K562 (cell line): Measurements from ENCODE around the gene TTC24. TPM values are rescaled to one million over a fixed set of nuclear protein-coding genes. Genes with fewer than 3 reads are reported as not detected.
A peak's percentile ranks its signal among the peaks of the same experiment; 100 is the strongest.

Source experiments
- ATAC-seq: fragments of 200-7000 bp; cut with Tn5 transposase; 3 replicates; pipeline ENCODE4 v1.9.1; 2020; ENCODE audit warnings: moderate library complexity
- Bru-seq: library from RNA; stranded (reverse); fragments of 400-500 nt; gene quantifications from one replicate; lab custom pipeline; 2021; lab: Mats Ljungman, UMichigan
- BruChase-seq, 2 experiments: library from RNA; stranded (reverse); fragments of 400-500 nt; gene quantifications; one replicate each; lab custom pipeline; 2021; lab: Mats Ljungman, UMichigan
- BruUV-seq: library from RNA; stranded (reverse); fragments of 400-500 nt; replicated peaks from 2 replicates; lab custom pipeline; 2021; lab: Mats Ljungman, UMichigan
- CTCF ChIA-PET: fragments of 300-600 bp; formaldehyde crosslinking; extraction: SDS; loops from one replicate; lab custom pipeline; 2021; ENCODE audit warnings: low intra/inter-chr PET ratio; lab: Yijun Ruan, JAX
- POLR2A ChIA-PET: fragments of 300-600, 350-650 bp; sonication (Branson Sonifier 250); formaldehyde crosslinking; extraction: SDS; loops from one replicate; lab custom pipeline; 2021; ENCODE audit warnings: antibody characterized with exemption, inconsistent platforms; lab: Yijun Ruan, JAX
- DNase-seq, 4 experiments: peaks; one replicate each; pipeline versions ENCODE4 v3.0.0 to v3.0.0-alpha.2; 2011 to 2018; ENCODE audit warnings: low spot score in 3 of 4, mixed read lengths in 3 of 4; ENCODE audit errors: extremely low read depth in 1 of 4
- FAIRE-seq: peaks from 2 replicates; lab custom pipeline; 2011; peaks lifted over from hg19 to GRCh38; lab: Jason Lieb, UNC
- H2AFZ ChIP-seq: 2 replicates; pipeline ENCODE4 v1.6.0; 2011; ENCODE audit warnings: low read depth, low read length, control low read depth, inconsistent platforms
- H3K27ac ChIP-seq: fragments of 200-600 bp; 3 replicates; pipeline ENCODE4 v1.8.0; 2011; ENCODE audit warnings: low read depth, mild to moderate bottlenecking, control low read depth, inconsistent platforms, low read length, moderate library complexity, mixed read lengths; ENCODE audit errors: extremely low read depth
- H3K27me3 ChIP-seq, 2 experiments: fragments of 300-600 bp in 1 of 2; 2 replicates in 1 of 2; 3 replicates in 1 of 2; pipeline versions ENCODE4 v1.6.0 to v1.8.0; 2011; ENCODE audit warnings: inconsistent platforms in 2 of 2, low read length in 2 of 2, mild to moderate bottlenecking in 1 of 2, mixed read lengths in 1 of 2, moderate library complexity in 1 of 2; ENCODE audit not compliant: control insufficient read depth in 2 of 2, insufficient read depth in 2 of 2
- H3K36me3 ChIP-seq: fragments of 300-600 bp; 3 replicates; pipeline ENCODE4 v1.8.0; 2011; ENCODE audit warnings: mild to moderate bottlenecking, low read length, inconsistent platforms; ENCODE audit not compliant: control insufficient read depth, insufficient read depth
- H3K4me1 ChIP-seq, 2 experiments: fragments of 200-600 bp in 1 of 2; replicated peaks in 1 of 2; 2 replicates in 1 of 2; 3 replicates in 1 of 2; pipeline versions ENCODE4 v1.5.1 to v1.8.0; 2011; ENCODE audit warnings: inconsistent platforms in 2 of 2, low read length in 2 of 2, mild to moderate bottlenecking in 1 of 2, mixed read lengths in 1 of 2, moderate library complexity in 1 of 2; ENCODE audit not compliant: control insufficient read depth in 2 of 2, insufficient read depth in 2 of 2
- H3K4me2 ChIP-seq: 2 replicates; pipeline ENCODE4 v1.6.1; 2011; ENCODE audit warnings: low read length, control low read depth, inconsistent platforms, mixed read lengths; ENCODE audit not compliant: insufficient read depth
- H3K4me3 ChIP-seq: fragments of 200-600 bp; sonication (generic), shearing (Covaris generic); 2 replicates; pipeline ENCODE4 v1.5.1; 2016; ENCODE audit warnings: control low read depth, inconsistent platforms
- H3K79me2 ChIP-seq: fragments of 200-600 bp; 3 replicates; pipeline ENCODE4 v1.8.0; 2011; ENCODE audit warnings: low read length, inconsistent platforms; ENCODE audit not compliant: control insufficient read depth, insufficient read depth
- H3K9ac ChIP-seq, 2 experiments: 2 replicates each; pipeline versions ENCODE4 v1.6.0 to v1.6.1; 2011; ENCODE audit warnings: low read depth in 2 of 2, low read length in 2 of 2, control low read depth in 1 of 2, inconsistent platforms in 1 of 2, mild to moderate bottlenecking in 1 of 2, mixed read lengths in 1 of 2; ENCODE audit not compliant: insufficient read depth in 1 of 2
- H3K9me1 ChIP-seq: one replicate; pipeline ENCODE4 v1.6.0; 2011; ENCODE audit warnings: inconsistent platforms, mild to moderate bottlenecking, low read length, moderate library complexity; ENCODE audit not compliant: control insufficient read depth, insufficient read depth
- H3K9me3 ChIP-seq: replicated peaks from 2 replicates; pipeline ENCODE4 v1.5.1; 2011; ENCODE audit warnings: low read depth, low read length, inconsistent platforms; ENCODE audit not compliant: control insufficient read depth, insufficient read depth
- H4K20me1 ChIP-seq: replicated peaks from 2 replicates; pipeline ENCODE4 v1.6.1; 2011; ENCODE audit warnings: low read length, inconsistent platforms, mixed read lengths; ENCODE audit not compliant: control insufficient read depth, insufficient read depth
- BCLAF1 ChIP-seq, 2 experiments: fragments of 450-650 bp in 1 of 2; IDR thresholded peaks; 2 replicates each; pipeline ENCODE4 v1.6.1; 2011 to 2017; ENCODE audit warnings: low read depth in 2 of 2, antibody characterized with exemption in 1 of 2, borderline replicate concordance in 1 of 2, low read length in 1 of 2, mild to moderate bottlenecking in 1 of 2, mixed read lengths in 1 of 2; ENCODE audit not compliant: control insufficient read depth in 1 of 2
- ETV5 ChIP-seq: sonication (generic); formaldehyde crosslinking; IDR thresholded peaks from 2 replicates; pipeline ENCODE4 v1.4.0; 2020; ENCODE audit warnings: low read depth, mild to moderate bottlenecking, missing genetic modification reagents
- HNRNPH1 ChIP-seq: fragments of 200-400 bp; formaldehyde crosslinking; optimal IDR thresholded peaks from 2 replicates; pipeline ENCODE3; 2017; ENCODE audit warnings: low read depth, mild to moderate bottlenecking, low read length, moderate library complexity
- PBX2 ChIP-seq, 2 experiments: IDR thresholded peaks in 1 of 2; conservative IDR thresholded peaks in 1 of 2; 2 replicates each; pipeline ENCODE4 v1.6.1; 2016; ENCODE audit warnings: low read depth in 2 of 2, mild to moderate bottlenecking in 1 of 2, missing compliant biosample characterization in 1 of 2, missing genetic modification characterization in 1 of 2, moderate library complexity in 1 of 2
- PKNOX1 ChIP-seq: fragments of 450-650 bp; IDR thresholded peaks from 2 replicates; pipeline ENCODE4 v1.6.1; 2016
- RBBP5 ChIP-seq: fragments of 200-600 bp; sonication (generic); IDR thresholded peaks from 2 replicates; pipeline ENCODE4 v1.6.1; 2012; ENCODE audit warnings: borderline replicate concordance, mild to moderate bottlenecking, low read length, control low read depth, inconsistent platforms; ENCODE audit not compliant: insufficient read depth, poor library complexity, severe bottlenecking
- SRSF1 ChIP-seq: fragments of 200-400 bp; formaldehyde crosslinking; IDR thresholded peaks from 2 replicates; pipeline ENCODE4 v1.6.1; 2017; ENCODE audit warnings: mild to moderate bottlenecking, low read depth, low read length, moderate library complexity
- ZNF197 ChIP-seq: fragments of 200-800 bp; sonication (Bioruptor generic); IDR thresholded peaks from 2 replicates; pipeline ENCODE4 v1.6.1; 2016; ENCODE audit warnings: low read depth, missing genetic modification characterization, missing compliant biosample characterization
- ZNF3 ChIP-seq: fragments of 250-450 bp; sonication (Bioruptor Pico); IDR thresholded peaks from 2 replicates; pipeline ENCODE4 v1.5.0; 2021; ENCODE audit warnings: mild to moderate bottlenecking, moderate library complexity
- ZNF785 ChIP-seq: fragments of 250-450 bp; sonication (Bioruptor Pico); IDR thresholded peaks from 2 replicates; pipeline ENCODE4 v1.4.0; 2020; ENCODE audit warnings: mild to moderate bottlenecking
- WGBS: fragments of 100-300 bp; shearing (Covaris generic); methylation state at CpG from one replicate; pipeline ENCODE4 v1.1.6; 2016; ENCODE audit warnings: low coverage, mixed read lengths; ENCODE audit not compliant: insufficient coverage; ENCODE audit errors: missing lambda C conversion rate; 5-methylcytosine and 5-hydroxymethylcytosine counted together
- in situ Hi-C: fragments of 300-500 bp; cut with MboI; formaldehyde crosslinking; loops from 4 replicates; pipeline ENCODE4 v1.15.0; 2018; ENCODE audit warnings: inconsistent platforms, mixed read lengths
- intact Hi-C: fragments of 100-400 bp; cut with micrococcal nuclease; formaldehyde crosslinking; loops from 2 replicates; pipeline ENCODE4 v1.14.2; 2022
- long read RNA-seq, 3 experiments: library from polyadenylated mRNA in 2 of 3; library from RNA in 1 of 3; unstranded in 2 of 3; stranded (forward) in 1 of 3; transcript quantifications; one replicate each; pipeline ENCODE4 v2.0.0, GENCODE V29; 2019 to 2022
- polyA minus RNA-seq, 3 experiments: library from RNA; depleted of rRNA, polyadenylated mRNA; stranded (reverse); fragments of >200 nt; gene quantifications; 2 replicates each; pipeline ENCODE4 v1.2.3, GENCODE V29; 2011
- polyA plus RNA-seq, 8 experiments: library from polyadenylated mRNA; depleted of rRNA in 4 of 8; stranded (reverse) in 5 of 8; unstranded in 3 of 8; fragments of >200 nt; fragmentation: Nextera tagmentation in 2 of 8; fragmentation: Illumina TruSeq in 1 of 8; extraction: Ambion mirVana in 2 of 8; extraction: Trizol in 1 of 8; gene quantifications; 2 replicates each; pipeline versions ENCODE4 v1.2.1 to v1.2.3, GENCODE V29; 2011 to 2014; ENCODE audit warnings: inconsistent platforms in 1 of 8, missing spikeins in 1 of 8
- total RNA-seq, 7 experiments: library from RNA; depleted of rRNA in 6 of 7; stranded (reverse); fragments of >200 nt in 6 of 7; fragmentation: Illumina TruSeq in 2 of 7; extraction: Trizol in 2 of 7; gene quantifications; 2 replicates each; pipeline versions ENCODE4 v1.2.1 to v1.2.3, GENCODE V29; 2011 to 2021; ENCODE audit warnings: low replicate concordance in 1 of 7

TTC24 gene
- not detected in 2 replicates for total RNA-seq (2011; cell fraction: chromatin; rRNA removed; ENCODE audit: low replicate concordance)
- total RNA-seq (2011; cell fraction: nucleolus; rRNA removed): not detected in 2 replicates
- total RNA-seq (2011; cell fraction: nucleoplasm; rRNA removed): not detected in 2 replicates
- total RNA-seq (2014; rRNA removed) (not detected in 2 replicates), total RNA-seq (2014; rRNA removed; fragmentation: Illumina TruSeq; extraction: Trizol) (not detected in 2 replicates), total RNA-seq (2015; rRNA removed; fragmentation: Illumina TruSeq; extraction: Trizol) (not detected in 2 replicates), total RNA-seq (2021) (not detected in 2 replicates), polyA plus RNA-seq (2011; rRNA removed) (not detected in 2 replicates), polyA plus RNA-seq (2014; fragmentation: Illumina TruSeq; extraction: Trizol) (not detected in 2 replicates), polyA plus RNA-seq (2014; fragmentation: Nextera tagmentation; extraction: Ambion mirVana) (not detected), polyA plus RNA-seq (2014; rRNA removed) (not detected in 2 replicates), polyA minus RNA-seq (2011; rRNA and poly(A)+ RNA removed) (not detected in 2 replicates), Bru-seq, nascent RNA (percentile 11 among the genes with signal in this experiment), BruChase-seq, experiment 1, labeled RNA remaining after a 2-hour chase (not detected), BruChase-seq, experiment 2, labeled RNA remaining after a 6-hour chase (not detected)
- not detected in 2 replicates for polyA plus RNA-seq (2011; cell fraction: cytosol; rRNA removed)
- not detected in 2 replicates for polyA plus RNA-seq (2011; cell fraction: nucleus; rRNA removed)
- polyA plus RNA-seq (2012): not detected in 2 replicates
- not detected in 2 replicates for polyA minus RNA-seq (2011; cell fraction: cytosol; rRNA and poly(A)+ RNA removed)
- polyA minus RNA-seq (2011; cell fraction: nucleus; rRNA and poly(A)+ RNA removed): not detected in 2 replicates
- long read RNA-seq, experiment 1: 0 reads
- long read RNA-seq, experiment 2: 0 reads
- long read RNA-seq, experiment 3: 0 reads

- WGBS: 26% methylated on average over 5 of the region's 5 CpGs
- no peaks in the 10 kb centered on the region for H3K79me2 ChIP-seq
- intact Hi-C loops: no loop called here
- H3K4me2 ChIP-seq: no peak within 1 kb of the TSS
- peak; percentile 51 for FAIRE-seq
- peak within 1 kb of the TSS; percentile 51; the same call in 1 of the 2 replicates for H2AFZ ChIP-seq
- ATAC-seq: peak; percentile 65
- in situ Hi-C loops: no loop called here
- H4K20me1 ChIP-seq: no peaks in the 10 kb centered on the region
- no peak within 1 kb of the TSS for H3K4me3 ChIP-seq
- ChIA-PET CTCF (interaction anchor here (0.6 to 2.5 kb wide), 2 partner anchors 28 to 98 kb away, joined by 3 to 8 read pairs; no protein-coding TSS in a partner anchor), POLR2A (interaction anchor here (0.6 to 1.6 kb wide), 3 partner anchors 12 to 14 kb away, joined by 3 to 11 read pairs (median 3); partner anchors contain the start of gene NAXE)
- no peaks in the 10 kb centered on the region for H3K36me3 ChIP-seq
- no TSS peak for BruUV-seq
- H3K9me3 ChIP-seq: no peaks in the 10 kb centered on the region
- DNase-seq: peak in 1 of 4 experiments; percentile 31
- H3K27me3 ChIP-seq: no peaks in the 10 kb centered on the region
- H3K4me1 ChIP-seq: peaks cover 0 to 7% of the 10 kb centered on the region in 2 experiments; a peak in 3 of 5 replicates
- no peaks in the 10 kb centered on the region for H3K9me1 ChIP-seq
- no peak within 1 kb of the TSS for H3K27ac ChIP-seq
- H3K9ac ChIP-seq: no peak within 1 kb of the TSS; a peak in 1 of 4 replicates
- TF ChIP-seq SRSF1 (no peak), PBX2 (CRISPR knock-in tag; IDR thresholded peaks at IDR 0.05; ENCODE audit: low read depth) (no peak; the same call in 1 of the 2 replicates), PBX2 (tag; conservative IDR thresholded peaks at IDR 0.05; ENCODE audit: low read depth) (peak; percentile 70), PKNOX1 (peak; percentile 97), ZNF197 (CRISPR knock-in tag) (no peak), RBBP5 (no peak), HNRNPH1 (no peak), ZNF3 (CRISPR knock-in tag) (no peak), ZNF785 (CRISPR knock-in tag) (no peak), ETV5 (CRISPR knock-in tag) (no peak), BCLAF1 (IDR thresholded peaks at IDR 0.05; ENCODE audit: borderline replicate concordance in 1 of 2, control insufficient read depth in 1 of 2, low read depth in 2 of 2, low read length in 1 of 2) (no peak)
Measured at GRCh38 chr1:156579472-156579871, at the start of gene TTC24. TTC24 (plus strand) TSS chr1:156579723; CDS start chr1:156581365, 1,642 bp downstream.
